NCI-H146 (cell line): Measurements from ENCODE around the gene TTLL1.
"Not testable (repeated sequence)": the region's sequence is repeated elsewhere in the genome, so short reads cannot be mapped to it uniquely, and the experiment has no call there.

ENCODE experiments used
- DNase-seq: peaks from one replicate; lab custom pipeline; 2025; lab: John Stamatoyannopoulos, UW

Gene TTLL1

DNA sequence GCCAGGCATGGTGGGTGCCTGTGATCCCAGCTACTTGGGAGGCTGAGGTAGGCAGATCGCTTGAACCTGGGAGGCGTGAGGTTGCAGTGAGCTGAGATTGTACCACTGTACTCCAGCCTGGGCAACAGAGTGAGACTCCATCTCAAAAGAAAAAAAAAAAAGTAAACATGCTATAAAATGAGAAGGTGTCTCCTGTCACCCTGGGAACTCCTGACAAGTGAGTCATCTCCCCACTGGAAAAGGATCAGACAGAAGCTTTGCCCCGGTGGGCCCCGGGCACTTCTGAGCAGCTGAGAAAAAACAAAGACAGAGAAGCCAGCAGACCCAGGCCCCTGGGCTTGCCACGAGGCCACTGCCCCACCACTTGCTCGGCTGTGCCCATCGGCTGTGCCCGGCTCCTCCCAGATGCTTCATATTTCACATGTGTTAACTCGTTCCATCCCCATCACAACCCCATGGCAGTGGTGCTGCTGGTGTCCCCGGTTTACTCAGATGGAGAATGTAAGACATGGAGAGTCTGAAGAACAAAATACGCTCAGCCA is 22.3 kb downstream of the TTLL1 start:
- DNase-seq = no peak

DNA sequence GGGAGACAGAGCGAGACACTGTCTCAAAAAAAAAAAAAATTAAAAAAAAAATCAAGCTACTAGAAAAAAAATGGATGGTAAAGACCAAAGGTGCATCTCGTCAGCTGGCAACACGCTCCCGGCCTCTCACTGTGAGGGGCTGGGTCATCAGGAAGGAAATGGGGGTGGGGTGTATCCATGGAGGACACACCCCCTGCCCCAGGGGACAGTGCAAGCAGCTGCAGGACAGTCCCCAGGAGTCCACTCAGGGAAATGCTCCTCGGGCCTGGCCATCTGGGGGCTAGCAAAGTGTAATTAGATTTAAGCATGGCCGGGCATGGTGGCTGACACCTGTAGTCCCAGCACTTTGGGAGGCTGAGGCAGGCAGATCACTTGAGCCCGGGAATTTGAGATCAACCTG is 23.1 kb downstream of the TTLL1 start:
- peak; percentile 20 for DNase-seq

DNA sequence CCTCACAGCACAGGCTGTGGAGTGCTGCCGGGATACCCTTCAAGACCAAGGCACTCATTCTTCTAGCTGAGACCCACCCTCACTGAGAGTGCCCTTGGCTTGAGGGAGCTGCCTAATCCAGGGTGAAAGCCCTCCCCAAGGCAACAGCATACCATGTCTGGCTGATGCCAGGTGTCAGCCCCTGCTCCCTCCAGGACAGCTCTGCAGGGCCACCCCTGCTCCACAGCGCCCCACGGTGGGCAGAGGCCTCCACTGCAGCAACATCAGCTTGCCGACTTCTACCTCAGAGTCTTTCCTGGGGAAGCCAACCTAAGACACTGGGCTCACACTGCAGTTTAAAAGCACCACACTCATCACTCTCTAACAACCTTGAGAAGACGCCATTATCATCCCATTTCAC is 29.0 kb downstream of the TTLL1 start:
- peak; percentile 11 for DNase-seq

DNA sequence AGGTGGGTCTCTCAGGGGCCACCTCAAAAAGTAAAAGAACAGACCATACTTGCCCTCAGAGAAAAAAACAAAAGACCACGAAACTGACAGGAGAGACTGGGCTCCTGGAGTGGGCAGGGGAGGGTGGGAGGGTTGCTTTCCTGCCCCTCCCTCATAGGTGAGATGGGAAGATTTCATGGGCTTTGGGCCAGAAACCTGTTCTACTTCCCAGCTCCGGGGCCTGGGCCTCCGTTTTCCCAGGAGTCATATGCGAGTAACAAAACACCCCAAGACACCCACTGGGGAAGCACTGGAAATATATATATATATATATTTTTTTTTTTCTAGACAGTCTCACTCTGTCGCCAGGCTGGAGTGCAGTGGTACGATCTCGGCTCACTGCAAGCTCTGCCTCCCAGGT is 31.6 kb downstream of the TTLL1 start:
- no peak for DNase-seq

DNA sequence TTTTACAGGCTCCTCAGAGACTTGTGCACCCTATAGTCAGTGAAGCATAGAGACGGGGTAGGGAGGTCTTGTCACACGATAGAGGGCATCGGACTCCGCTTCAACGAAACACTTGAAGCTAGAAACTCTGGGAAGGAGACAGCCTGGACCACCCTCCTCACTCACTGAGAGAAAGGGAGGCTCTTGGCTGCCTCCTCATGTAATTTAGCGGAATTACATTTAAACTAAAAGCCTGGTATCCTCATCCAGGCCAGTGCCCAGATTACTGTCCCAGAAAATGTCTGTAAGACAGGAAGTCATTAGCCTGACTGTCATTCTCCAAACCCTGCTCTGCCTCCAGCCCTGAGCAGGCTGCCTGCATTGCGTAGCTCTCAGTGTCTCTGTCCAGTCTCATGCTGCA is 36.0 kb downstream of the TTLL1 start:
- no peak for DNase-seq

DNA sequence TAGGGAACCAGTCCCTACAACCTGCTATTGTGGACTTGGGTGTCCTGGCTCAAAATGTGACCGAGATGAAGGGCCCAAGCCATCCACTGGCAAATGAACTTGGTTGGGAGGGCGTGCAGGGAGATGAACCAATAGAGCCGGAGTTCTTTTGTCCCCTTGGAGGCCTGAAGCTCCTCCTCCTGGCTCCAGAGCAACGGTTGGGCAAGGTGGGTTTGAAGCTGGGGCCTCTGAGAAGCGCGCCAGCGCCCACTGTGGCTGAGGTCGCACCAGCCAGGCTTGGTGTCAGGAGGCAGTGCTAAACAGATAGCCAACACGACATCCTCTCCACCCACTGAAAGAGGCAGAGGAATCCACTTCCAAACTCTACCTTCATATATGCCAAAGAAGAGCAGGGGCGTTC is 38.2 kb downstream of the TTLL1 start:
- DNase-seq = no peak

DNA sequence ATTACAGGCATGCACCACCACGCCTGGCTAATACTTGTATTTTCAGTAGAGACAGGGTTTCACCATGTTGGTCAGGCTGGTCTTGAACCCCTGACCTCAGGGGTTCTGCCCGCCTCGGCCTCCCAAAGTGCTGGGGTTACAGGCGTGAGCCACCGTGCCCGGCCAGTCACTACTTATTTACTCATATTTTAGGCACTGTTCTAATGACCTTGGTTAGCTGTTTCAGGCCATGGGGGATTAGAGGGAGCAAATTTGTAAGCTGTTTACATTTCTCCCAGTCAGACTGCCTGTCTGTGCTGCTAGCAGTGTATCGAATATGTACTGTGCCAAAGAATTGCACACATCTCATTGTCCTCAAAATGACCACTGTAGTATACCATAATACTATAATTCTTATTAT is 41.6 kb downstream of the TTLL1 start:
- no peak for DNase-seq

DNA sequence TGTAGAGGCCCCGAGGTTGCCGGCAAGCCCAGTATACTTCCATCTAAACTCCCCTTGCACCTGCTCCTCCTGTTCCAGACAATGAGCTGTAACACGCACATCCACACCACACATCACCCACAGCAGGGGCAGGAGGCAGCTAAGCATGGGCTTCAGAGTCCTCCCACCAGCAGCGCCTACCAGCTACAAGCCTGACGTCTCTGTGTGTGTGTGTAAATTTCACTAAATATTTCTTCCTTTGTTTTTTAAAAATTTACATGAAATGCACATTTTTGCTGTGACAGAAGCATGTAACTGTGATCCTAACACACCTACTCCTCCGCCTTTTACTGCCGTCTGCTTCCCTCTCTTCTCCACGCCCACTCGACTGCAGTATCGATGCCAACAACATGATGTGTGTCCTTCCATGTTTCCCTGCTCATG is 44.9 kb downstream of the TTLL1 start:
- peak; percentile 5 for DNase-seq

DNA sequence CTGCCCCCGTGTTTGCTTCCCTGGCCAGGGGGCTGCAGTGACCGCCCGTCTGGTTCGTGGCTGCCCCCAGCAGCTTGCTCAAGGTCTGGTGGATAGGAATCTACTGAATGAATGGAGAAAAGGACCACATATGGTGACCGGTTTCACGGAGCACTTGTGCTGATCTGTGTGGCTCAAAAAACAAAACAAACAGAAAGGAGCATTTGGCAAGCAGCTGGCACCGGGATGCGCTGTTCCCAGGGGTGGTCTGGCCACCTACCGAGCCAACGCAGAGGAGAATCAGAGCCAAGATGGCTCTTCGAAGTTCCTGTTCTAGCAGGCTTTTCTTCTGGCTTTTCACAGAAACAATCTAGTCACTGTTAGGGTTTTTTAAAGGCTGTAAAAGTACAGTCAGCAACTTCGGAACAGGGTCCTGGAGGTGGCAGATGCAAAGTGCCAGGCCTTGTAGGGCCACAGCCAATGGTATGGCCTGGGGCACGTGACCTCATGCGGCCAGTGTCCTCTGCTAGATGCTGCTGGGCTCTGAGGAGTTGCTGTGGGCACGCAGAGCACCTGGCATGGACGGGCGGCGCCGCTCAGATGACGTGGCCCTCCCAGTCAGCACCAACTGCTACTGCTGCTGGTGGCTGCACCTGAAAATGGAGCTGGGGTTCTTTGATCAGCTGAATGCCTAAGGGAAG is 47.0 kb downstream of the TTLL1 start:
- peak; percentile 70 for DNase-seq

DNA sequence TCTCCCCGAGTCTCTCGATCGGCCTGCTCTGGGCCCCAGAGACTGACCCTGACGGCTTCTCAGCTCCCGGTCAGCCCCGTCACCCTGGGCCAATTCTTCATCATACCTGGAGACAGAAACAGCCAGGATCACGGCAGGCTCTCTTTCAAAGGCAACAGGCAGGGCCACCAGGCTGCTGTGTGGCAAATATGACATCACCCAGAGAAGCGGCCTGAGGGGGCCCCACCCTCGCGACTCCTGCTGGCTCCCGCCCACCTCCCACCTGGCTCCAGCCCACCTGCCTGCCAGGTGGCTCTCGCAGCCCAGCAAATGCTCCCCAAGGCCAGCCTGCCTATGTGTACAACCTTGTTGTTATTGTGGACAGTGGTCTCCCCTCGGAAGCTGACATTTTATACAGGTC is 49.4 kb downstream of the TTLL1 start:
- peak; percentile 89 for DNase-seq

DNA sequence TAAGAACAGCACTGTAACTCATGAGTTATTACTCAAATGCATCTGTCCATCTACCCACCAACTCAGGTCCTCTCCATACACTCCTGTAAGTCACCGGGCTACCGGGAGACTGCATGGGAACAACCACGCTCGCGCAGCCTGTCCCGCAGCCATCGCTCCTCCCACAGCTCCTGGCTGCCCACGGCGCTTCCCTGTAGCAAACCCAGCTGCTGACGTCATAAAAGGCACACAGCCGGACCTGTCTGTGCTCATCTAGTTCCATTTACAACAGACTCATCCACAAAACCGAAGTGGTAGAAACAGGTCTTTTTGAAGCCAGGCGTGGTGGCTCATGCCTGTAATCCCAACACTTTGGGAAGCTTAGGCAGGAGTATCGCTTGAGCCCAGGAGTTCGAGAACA is 50.9 kb downstream of the TTLL1 start:
- DNase-seq = no peak

DNA sequence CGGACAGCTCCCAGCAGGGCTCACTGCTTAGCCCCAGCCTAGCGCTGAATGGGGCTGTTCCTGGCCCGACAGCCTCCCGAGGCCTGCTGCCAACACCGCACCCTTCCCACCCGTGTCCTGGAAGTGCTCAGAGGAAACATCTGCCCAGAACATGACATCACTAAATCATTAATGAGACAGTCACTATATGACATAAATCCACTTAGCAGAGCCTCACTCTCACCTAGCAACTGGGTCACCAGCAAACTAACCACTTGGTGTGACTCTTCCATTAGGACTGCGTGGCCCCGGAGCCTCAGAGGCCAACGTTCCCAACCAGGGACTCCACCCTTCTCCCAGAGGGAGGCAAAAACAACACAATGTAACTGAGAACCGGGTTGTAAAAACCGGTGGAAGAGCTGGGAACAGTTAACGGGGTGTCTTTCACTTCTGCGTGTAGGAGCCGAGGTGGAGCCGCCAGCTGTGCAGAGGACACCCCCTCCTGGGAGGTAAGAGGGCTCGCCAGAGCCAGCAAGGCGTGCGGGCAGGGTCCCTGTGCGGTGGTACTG is 52.8 kb downstream of the TTLL1 start:
- no peak for DNase-seq

DNA sequence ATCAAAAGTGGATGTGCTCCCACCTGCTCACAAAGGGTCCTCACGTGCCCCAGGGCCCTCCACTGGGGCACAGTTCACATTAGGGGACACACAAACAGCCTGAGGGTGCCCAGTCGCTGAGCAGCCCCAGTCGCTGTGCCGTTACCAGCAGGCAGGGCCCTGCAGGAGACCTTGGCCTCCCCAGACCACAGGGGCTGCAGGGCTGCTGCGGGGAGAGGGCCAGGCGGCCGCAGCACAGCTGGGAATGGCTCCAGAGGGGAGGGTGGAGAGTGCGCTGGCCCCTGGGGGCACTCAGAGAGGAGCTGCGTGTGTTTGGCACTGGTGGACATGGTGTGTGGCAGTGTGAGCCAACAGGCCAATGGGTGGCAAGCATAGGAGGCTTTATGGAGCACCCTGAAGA is 53.9 kb downstream of the TTLL1 start:
- DNase-seq = no peak

DNA sequence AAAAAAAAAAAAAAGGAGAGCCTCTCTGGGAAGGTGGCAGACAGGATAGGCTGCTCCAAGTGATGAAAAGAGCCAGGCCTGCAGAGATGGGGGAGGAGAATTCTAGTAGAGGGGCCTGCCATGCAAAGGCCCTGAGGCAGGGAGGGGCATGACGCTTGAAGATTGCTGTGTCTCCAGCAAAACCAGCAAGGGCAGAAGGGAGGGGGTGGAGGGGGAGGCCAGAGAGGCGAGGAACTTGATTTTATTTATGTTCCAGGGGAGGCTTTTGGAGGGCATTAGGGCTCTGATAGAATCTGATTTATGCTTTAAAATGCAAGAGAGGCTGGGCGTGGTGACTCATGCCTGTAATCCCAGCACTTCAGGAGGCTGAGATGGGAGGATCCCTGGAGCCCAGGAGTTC is 57.6 kb downstream of the TTLL1 start:
- no peak for DNase-seq

DNA sequence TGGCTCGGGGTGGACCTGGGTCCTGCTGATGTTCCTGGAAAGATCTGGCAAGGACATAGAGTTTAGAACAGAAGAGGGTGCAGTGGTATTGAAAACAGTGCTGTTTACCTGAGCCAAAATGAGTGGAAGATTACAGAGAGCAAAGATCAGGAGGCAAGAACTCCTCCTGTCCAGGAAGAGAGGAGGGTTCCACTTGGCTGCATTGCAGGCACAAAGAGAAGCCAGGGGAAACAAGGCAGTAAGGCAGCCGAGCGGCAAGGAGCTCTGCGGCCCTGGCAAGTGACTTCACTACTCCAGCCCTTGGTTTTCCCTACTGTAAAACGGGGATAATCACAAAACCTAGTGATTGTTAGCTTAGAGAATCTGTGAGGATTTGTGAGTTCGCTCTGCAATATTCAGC is 70.6 kb downstream of the TTLL1 start:
- DNase-seq = no peak

DNA sequence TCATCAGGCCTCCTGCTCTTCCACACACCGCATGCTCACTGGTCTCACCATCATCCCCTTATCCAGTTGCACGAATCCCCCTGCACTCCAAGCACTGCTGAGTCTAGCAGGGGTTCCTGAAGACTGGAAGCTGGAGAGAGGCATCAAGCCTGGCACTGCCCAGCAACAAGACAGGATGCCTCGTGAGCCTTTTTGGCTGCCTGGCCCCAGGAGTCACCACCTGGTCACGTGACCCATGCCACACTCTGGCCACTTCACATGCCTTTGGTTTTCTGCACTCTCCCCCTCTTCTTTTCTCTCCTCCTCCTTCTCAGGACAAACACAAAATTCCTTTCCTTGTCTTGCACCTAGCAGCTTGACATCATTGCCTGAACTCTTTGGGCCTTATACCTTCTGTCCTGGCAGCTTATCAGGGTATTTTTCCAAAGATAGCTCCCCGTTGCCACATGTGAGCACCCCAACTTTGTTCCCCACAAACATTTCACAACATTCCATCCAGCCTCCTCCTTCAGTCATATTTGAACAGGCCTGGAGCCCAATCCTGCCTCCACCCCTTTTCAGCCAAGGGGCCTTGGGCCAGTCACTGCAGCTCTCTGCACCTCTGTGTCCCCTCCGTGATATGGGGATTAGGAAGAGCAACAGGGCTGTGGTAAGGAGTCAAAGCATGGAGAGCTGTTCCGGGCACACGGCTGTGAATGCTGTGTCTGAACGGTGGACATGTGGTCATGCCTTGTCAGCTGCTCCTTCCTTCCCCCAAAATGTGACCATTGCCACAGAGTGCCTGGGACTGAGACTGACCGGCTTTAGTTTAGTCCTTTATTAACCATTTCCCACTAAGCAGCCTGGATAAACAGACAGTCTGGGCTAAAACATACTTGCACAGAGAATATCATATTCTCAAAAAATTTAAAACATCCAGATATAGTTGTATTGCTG is 71.4 kb downstream of the TTLL1 start:
- no peak for DNase-seq

DNA sequence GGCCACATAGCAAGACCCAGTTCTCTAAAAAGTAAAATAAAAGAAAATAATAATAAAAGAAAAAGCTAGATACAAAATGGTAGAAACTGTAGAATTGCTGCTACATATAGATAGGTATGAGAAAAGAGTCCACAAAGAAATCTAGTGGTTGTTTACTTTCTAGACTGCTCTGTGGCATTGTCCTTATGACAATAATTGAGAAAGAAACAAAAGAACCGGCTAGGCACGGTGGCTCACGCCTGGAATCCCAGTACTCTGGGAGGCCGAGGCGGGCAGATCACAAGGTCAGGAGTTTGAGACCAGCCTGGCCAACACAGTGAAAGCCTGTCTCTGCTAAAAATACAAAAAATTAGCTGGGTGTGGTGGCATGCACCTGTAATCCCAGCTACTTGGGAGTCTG is 73.0 kb downstream of the TTLL1 start:
- DNase-seq = not testable (repeated sequence)

DNA sequence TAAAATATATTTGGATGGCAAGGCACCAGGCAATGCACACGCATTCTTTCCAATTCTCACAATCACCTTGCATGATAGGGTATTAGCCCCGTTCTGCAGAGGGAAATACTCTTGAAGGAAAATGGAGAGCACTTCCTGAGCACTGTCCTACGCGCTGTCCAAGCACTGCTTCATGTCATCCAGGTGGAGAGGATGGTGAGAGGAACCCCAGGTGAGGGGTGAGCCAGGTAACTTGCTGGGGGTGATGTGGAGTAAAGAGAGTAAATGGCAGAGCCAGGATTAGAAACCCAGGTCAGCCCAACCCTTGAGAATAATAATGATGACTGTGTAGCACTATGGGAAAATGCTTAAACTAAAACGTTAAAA is 73.5 kb downstream of the TTLL1 start:
- DNase-seq = peak; percentile 35

DNA sequence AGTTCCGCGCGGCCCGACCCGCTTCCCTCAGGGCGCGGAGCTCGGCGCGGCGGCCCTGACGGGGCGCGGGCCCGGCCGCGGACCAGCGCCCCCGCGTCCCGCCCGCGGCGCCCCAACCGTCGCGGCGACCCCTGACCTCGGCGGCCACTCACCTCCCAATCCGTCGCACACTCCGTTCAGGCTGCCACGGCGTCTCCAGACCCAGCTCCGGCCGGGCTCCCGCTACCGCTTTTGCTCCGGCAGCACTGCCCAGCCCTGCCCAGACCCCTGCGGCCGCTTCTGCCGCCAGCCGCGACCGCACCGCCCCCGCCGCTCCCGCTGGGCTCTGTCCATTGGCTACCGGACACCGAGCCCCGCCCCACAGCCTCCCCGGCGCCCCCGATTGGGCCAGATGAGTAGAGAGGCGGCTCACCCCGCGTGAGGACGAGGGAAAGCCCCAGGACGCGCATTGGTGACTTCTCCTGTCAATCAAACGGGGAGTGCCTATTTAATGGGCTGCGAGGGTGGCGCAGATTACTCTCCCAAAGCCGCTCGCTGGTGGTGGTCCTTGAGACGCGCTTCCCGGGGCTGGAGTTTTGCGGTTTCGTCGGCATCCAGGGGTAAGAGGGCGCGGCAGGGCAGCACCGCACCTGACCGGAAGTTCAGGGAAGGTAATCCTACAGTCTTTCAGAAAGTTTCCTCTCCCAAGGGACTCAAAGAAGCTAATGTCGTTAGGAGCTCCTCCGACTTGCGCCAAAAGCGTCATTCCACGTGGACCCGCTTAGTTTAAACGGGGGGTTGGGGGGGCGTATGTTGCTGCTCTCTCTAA is 74.1 kb downstream of the TTLL1 start, which contains the start of gene PACSIN2:
Gene PACSIN2 (minus strand): TSS at position 281 of the 808 bp plus-strand sequence. CDS start 103,069 bp downstream, outside the sequence.
- peak; percentile 96 for DNase-seq

DNA sequence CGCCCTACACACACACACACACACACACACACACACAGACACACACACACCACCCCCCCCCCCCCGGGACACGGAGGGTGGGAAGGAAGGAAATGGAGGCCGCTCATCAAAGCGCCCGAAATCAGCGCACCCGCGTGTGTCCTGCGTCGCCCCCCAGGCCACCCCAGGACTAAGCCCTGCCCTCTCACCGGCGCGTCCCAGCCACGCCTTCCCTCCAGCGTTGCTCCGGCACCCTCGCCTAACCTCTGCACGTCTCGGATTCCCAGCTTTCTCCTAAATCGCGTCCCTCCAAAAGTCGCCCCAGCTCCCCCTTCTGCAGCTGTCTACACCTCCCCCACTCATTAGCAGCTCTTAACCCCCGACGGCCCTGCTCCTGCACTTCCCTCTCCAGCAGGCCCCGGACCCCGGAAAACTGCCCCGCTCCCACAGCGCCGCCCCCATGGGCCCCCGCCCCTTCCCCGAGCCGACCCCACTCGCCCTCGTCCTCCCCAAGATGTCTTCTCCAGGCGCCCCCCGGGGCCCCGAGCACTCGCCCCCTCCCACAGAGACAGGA is 74.8 kb downstream of the TTLL1 start:
- peak; percentile 34 for DNase-seq
